Endothelial cell of umbilical vein (primary cell): Measurements from ENCODE around the gene ZNRD2. TPM values are rescaled to one million over a fixed set of nuclear protein-coding genes. Genes with fewer than 3 reads are reported as not detected.

Experiments used
- BruUV-seq: library from RNA; stranded (reverse); fragments of 400-500 nt; replicated peaks from 2 replicates; lab custom pipeline; 2021; lab: Mats Ljungman, UMichigan
- CTCF ChIA-PET: fragments of 300-600, 350-600 bp; sonication (Branson Sonifier 250); formaldehyde crosslinking; loops from one replicate; lab custom pipeline; 2021; ENCODE audit warnings: antibody characterized with exemption, inconsistent platforms; lab: Charles Lee
- POLR2A ChIA-PET: fragments of 300-600, 350-600 bp; sonication (Branson Sonifier 250); formaldehyde crosslinking; loops from one replicate; lab custom pipeline; 2021; ENCODE audit warnings: antibody characterized with exemption, inconsistent platforms; lab: Charles Lee
- DNase-seq: peaks from one replicate; pipeline ENCODE4 v3.0.0-alpha.2; 2011; ENCODE audit warnings: low read depth, low spot score
- FAIRE-seq: peaks from 2 replicates; lab custom pipeline; 2011; peaks lifted over from hg19 to GRCh38; lab: Jason Lieb, UNC
- H2AFZ ChIP-seq: 2 replicates; pipeline ENCODE4 v1.6.0; 2012; ENCODE audit warnings: low read depth, low read length, control low read depth, inconsistent platforms
- H3K27ac ChIP-seq: 2 replicates; pipeline ENCODE4 v1.5.1; 2011; ENCODE audit warnings: low read depth, mild to moderate bottlenecking, control low read depth, low read length, moderate library complexity; ENCODE audit not compliant: insufficient read depth
- H3K27me3 ChIP-seq, 2 experiments: 2 replicates each; pipeline versions ENCODE4 v1.6.0 to v1.6.1; 2011; ENCODE audit warnings: low read length in 2 of 2, mixed read lengths in 1 of 2; ENCODE audit not compliant: control insufficient read depth in 2 of 2, insufficient read depth in 2 of 2
- H3K36me3 ChIP-seq, 2 experiments: 2 replicates in 1 of 2; 3 replicates in 1 of 2; pipeline ENCODE4 v1.5.1; 2011; ENCODE audit warnings: low read length in 2 of 2, mild to moderate bottlenecking in 1 of 2, moderate library complexity in 1 of 2; ENCODE audit not compliant: control insufficient read depth in 2 of 2, insufficient read depth in 2 of 2; ENCODE audit errors: extremely low read depth in 1 of 2
- H3K4me1 ChIP-seq: 3 replicates; pipeline ENCODE4 v1.5.1; 2011; ENCODE audit warnings: mild to moderate bottlenecking, low read length; ENCODE audit not compliant: control insufficient read depth, insufficient read depth; ENCODE audit errors: extremely low read depth
- H3K4me2 ChIP-seq: 2 replicates; pipeline ENCODE4 v1.6.1; 2011; ENCODE audit warnings: low read length, control low read depth, mixed read lengths; ENCODE audit not compliant: insufficient read depth
- H3K4me3 ChIP-seq, 3 experiments: fragments of 200-600 bp in 1 of 3; sonication (generic), shearing (Covaris generic) in 1 of 3; replicated peaks in 1 of 3; 2 replicates each; pipeline ENCODE4 v1.5.1; 2011 to 2016; ENCODE audit warnings: control low read depth in 3 of 3, low read length in 3 of 3, mild to moderate bottlenecking in 2 of 3, inconsistent platforms in 1 of 3, low read depth in 1 of 3, moderate library complexity in 1 of 3; ENCODE audit not compliant: insufficient read depth in 1 of 3
- H3K79me2 ChIP-seq: 2 replicates; pipeline ENCODE4 v1.6.0; 2012; ENCODE audit warnings: low read length, inconsistent platforms; ENCODE audit not compliant: control insufficient read depth, insufficient read depth
- H3K9ac ChIP-seq: replicated peaks from 2 replicates; pipeline ENCODE3; 2011; ENCODE audit warnings: low read length, control low read depth; ENCODE audit not compliant: insufficient read depth; ENCODE audit errors: extremely low read depth
- H3K9me1 ChIP-seq: replicated peaks from 3 replicates; pipeline ENCODE4 v1.6.0; 2011; ENCODE audit warnings: mild to moderate bottlenecking, low read length; ENCODE audit not compliant: control insufficient read depth, insufficient read depth; ENCODE audit errors: extremely low read depth
- H3K9me3 ChIP-seq: replicated peaks from 2 replicates; pipeline ENCODE4 v1.5.1; 2012; ENCODE audit warnings: low read length, inconsistent platforms; ENCODE audit not compliant: control insufficient read depth, insufficient read depth
- H4K20me1 ChIP-seq: replicated peaks from 2 replicates; pipeline ENCODE3; 2011; ENCODE audit warnings: mild to moderate bottlenecking, low read length; ENCODE audit not compliant: control insufficient read depth, insufficient read depth; ENCODE audit errors: extremely low read depth
- CTCF ChIP-seq, 2 donors: IDR thresholded peaks; 1 replicate in 1 of 2; 2 replicates in 1 of 2; pipeline ENCODE4 v1.5.1; 2011; ENCODE audit warnings: low read length in 2 of 2, mild to moderate bottlenecking in 2 of 2, moderate library complexity in 2 of 2, control low read depth in 1 of 2, inconsistent platforms in 1 of 2, low read depth in 1 of 2; ENCODE audit not compliant: insufficient read depth in 1 of 2; ENCODE audit errors: extremely low read depth in 1 of 2
- EZH2 ChIP-seq: IDR thresholded peaks from 2 replicates; pipeline ENCODE4 v1.6.1; 2012; ENCODE audit warnings: borderline replicate concordance, low read depth, mild to moderate bottlenecking, moderate library complexity, low read length, inconsistent platforms; ENCODE audit not compliant: severe bottlenecking
- FOS ChIP-seq: IDR thresholded peaks from 2 replicates; pipeline ENCODE4 v1.6.1; 2011; ENCODE audit warnings: mild to moderate bottlenecking, low read length, moderate library complexity, borderline replicate concordance; ENCODE audit not compliant: insufficient read depth
- MAX ChIP-seq: IDR thresholded peaks from 2 replicates; pipeline ENCODE4 v1.6.1; 2011; ENCODE audit not compliant: insufficient read depth, insufficient read length
- MYC ChIP-seq: IDR thresholded peaks from one replicate; pipeline ENCODE4 v1.6.1; 2011; ENCODE audit warnings: mild to moderate bottlenecking, low read depth, low read length
- POLR2A ChIP-seq: IDR thresholded peaks from 2 replicates; pipeline ENCODE4 v1.6.1; 2012; ENCODE audit warnings: low read depth, mild to moderate bottlenecking, control low read depth, low read length
- dilution Hi-C: fragments of 300-500 bp; cut with MboI; formaldehyde crosslinking; loops from one replicate; pipeline ENCODE4 v1.15.0; 2019; ENCODE audit warnings: low sequenced_read_pairs; ENCODE audit not compliant: extremely low pct_ligation_motif_present
- intact Hi-C: fragments of 100-400 bp; cut with micrococcal nuclease; formaldehyde crosslinking; loops from one replicate; pipeline ENCODE4 v1.10.0; 2022
- polyA plus RNA-seq, 4 experiments: library from polyadenylated mRNA; depleted of rRNA in 3 of 4; stranded (reverse) in 3 of 4; unstranded in 1 of 4; fragments of >200 nt; gene quantifications; 2 replicates each; pipeline versions ENCODE4 v1.2.1 to v1.2.3, GENCODE V29; 2011 to 2012; ENCODE audit warnings: missing spikeins in 1 of 4
- total RNA-seq: library from RNA; stranded (reverse); gene quantifications from 2 replicates; pipeline ENCODE4 v1.2.3, GENCODE V29; 2021

Gene ZNRD2
- total and polyA plus RNA-seq, 2 donors (not counting 3 experiments of a cell fraction or from before 2014, with no cell fraction given), result 40.8 to 96.7 TPM

GRCh38 chr11:65580031-65580692, 9.9 kb downstream of the ZNRD2 start:
- no peak for DNase-seq
- POLR2A ChIA-PET, result no interaction called here
- Histone ChIP-seq H3K79me2 (no peaks in the 10 kb centered on the region), H3K9me1 (no peaks in the 10 kb centered on the region), H3K27ac (no peak overlapping the region), H3K4me3 (no peak overlapping the region), H4K20me1 (no peaks in the 10 kb centered on the region), H3K27me3 (no peaks in the 10 kb centered on the region), H3K9me3 (no peaks in the 10 kb centered on the region), H3K4me2 (no peak overlapping the region), H3K9ac (no peak overlapping the region), H3K4me1 (peaks cover 20% of the 10 kb centered on the region), H3K36me3 (no peaks in the 10 kb centered on the region), H2AFZ (no peak overlapping the region)
- FAIRE-seq, result no peak
- TF ChIP-seq MYC, result no peak
- no peak for TF ChIP-seq FOS
- no peak for TF ChIP-seq MAX
- no peak for TF ChIP-seq POLR2A
- no peak for TF ChIP-seq CTCF (IDR thresholded peaks at IDR 0.05; ENCODE audit: extremely low read depth in 1 of 2, insufficient read depth in 1 of 2, low read depth in 1 of 2, low read length in 2 of 2)
- TF ChIP-seq EZH2, result no peak
- dilution Hi-C loops, result no loop called here
- intact Hi-C loops, result no loop called here
- CTCF ChIA-PET, result no interaction called here
- BruUV-seq, result no TSS peak
